PC-9 (cell line): Measurements from ENCODE around the gene NSF.

ENCODE experiments used
- CTCF ChIP-seq: fragments of 200-600 bp; sonication (generic); conservative IDR thresholded peaks from 2 replicates; pipeline ENCODE4 v1.6.1; 2017; ENCODE audit warnings: mixed run types, antibody characterized with exemption, mild to moderate bottlenecking, moderate library complexity
- EZH2 ChIP-seq: fragments of 200-600 bp; sonication (generic); IDR thresholded peaks from 2 replicates; pipeline ENCODE4 v1.8.0; 2017; ENCODE audit warnings: antibody characterized with exemption, low read depth

- TF ChIP-seq CTCF (no peak), EZH2 (no peak)
These were observed 201.1 kb downstream of the NSF start for GRCh38 chr17:46791531-46791930.
